ENCODE data around the gene ACSL6.

DNA sequence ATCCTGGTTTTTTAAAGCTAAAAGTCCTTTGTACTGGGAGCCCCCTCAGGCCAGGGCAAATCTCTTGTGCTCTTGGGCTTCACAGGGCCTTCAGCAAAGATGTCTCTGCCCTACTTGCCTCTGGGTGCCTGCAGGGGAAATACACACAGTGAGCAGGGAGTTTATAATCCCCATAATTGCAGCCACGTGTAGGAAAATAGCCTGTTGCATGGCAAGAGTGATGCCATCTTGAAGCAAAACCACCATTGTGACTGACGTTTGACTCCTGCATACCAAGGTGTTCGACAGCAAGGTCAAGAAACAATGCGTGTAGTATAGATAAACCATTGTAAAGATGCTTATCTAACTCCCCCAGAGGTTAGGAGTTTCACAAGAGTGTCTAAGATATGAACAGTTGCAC is 37.6 kb upstream of the ACSL6 start:
- TF ChIP-seq, protein P1, sequence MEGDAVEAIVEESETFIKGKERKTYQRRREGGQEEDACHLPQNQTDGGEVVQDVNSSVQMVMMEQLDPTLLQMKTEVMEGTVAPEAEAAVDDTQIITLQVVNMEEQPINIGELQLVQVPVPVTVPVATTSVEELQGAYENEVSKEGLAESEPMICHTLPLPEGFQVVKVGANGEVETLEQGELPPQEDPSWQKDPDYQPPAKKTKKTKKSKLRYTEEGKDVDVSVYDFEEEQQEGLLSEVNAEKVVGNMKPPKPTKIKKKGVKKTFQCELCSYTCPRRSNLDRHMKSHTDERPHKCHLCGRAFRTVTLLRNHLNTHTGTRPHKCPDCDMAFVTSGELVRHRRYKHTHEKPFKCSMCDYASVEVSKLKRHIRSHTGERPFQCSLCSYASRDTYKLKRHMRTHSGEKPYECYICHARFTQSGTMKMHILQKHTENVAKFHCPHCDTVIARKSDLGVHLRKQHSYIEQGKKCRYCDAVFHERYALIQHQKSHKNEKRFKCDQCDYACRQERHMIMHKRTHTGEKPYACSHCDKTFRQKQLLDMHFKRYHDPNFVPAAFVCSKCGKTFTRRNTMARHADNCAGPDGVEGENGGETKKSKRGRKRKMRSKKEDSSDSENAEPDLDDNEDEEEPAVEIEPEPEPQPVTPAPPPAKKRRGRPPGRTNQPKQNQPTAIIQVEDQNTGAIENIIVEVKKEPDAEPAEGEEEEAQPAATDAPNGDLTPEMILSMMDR (IDR thresholded peaks at IDR 0.05 in 8 of 11, conservative IDR thresholded peaks at IDR 0.05 in 3 of 11): no peak
- no peak for TF ChIP-seq POLR2AphosphoS5 (IDR thresholded peaks at IDR 0.05)

Measured in spleen (tissue), 7 donors.